ENCODE data around the gene MED12.

- no peak for TF ChIP-seq POLR2A (IDR thresholded peaks at IDR 0.05)
- TF ChIP-seq CTCF (IDR thresholded peaks at IDR 0.05) = peak in 3 of 4 experiments; percentile 48 to 55 (median 55)
- TF ChIP-seq POLR2AphosphoS5 (IDR thresholded peaks at IDR 0.05) = no peak
These were observed 10.7 kb downstream of the MED12 start for GRCh38 chrX:71128915-71129765.
